ENCODE measurements around the gene CRYBB2. TPM values are rescaled to one million over a fixed set of nuclear protein-coding genes. Genes with fewer than 3 reads are reported as not detected.

Gene CRYBB2
- total and polyA plus RNA-seq, 2 donors (not counting 1 experiment from before 2014, with no cell fraction given): not detected

DNA sequence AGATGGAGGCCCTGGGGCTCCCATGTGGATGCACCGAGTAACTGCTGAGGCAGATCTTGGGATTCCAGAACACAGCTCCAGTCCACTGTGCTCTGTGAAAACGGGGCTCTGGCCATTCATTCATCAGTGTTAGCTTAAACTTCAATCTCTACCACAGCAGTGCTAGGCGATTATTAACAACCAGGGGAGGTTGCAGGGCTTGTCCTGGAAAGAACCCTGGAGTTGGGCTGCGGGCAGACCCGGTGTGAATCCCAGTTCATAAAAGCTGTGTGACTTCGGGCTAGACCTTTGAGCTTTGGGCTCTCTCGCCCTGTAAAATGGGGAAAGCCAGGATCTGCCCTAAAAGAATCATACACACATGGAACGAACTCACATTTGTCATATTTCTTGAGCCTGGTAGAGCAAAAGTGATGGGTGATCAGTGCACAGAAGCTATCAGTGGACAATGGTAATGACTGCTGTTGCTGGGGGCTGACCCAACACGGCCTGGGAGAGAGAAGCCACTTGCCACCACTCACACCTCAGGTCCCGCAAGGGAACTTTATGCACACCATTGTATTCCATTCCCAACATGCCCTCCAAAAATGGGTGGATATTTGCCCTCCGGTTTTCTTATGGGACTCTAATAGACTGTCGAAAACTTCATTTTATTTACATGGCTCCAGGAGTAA lies 35.4 kb upstream of the CRYBB2 start:
- Histone ChIP-seq H3K79me2 (ENCODE audit: control insufficient read depth, insufficient read depth, low read length) (no peaks in the 10 kb centered on the region), H3K4me1 (ENCODE audit: control insufficient read depth in 2 of 2, insufficient read depth in 2 of 2, low read length in 2 of 2) (no peaks in the 10 kb centered on the region), H3K36me3 (replicated peaks in 1 of 2; ENCODE audit: control extremely low read depth in 1 of 2, control insufficient read depth in 1 of 2, extremely low read depth in 1 of 2, insufficient read depth in 2 of 2, low read length in 1 of 2) (no peaks in the 10 kb centered on the region), H2AFZ (ENCODE audit: insufficient read depth, low read depth, low read length, poor library complexity, severe bottlenecking) (no peak overlapping the region), H3K27ac (ENCODE audit: low read length in 2 of 2) (no peak overlapping the region), H3K4me2 (replicated peaks; ENCODE audit: low read depth, low read length, poor library complexity, severe bottlenecking) (no peak overlapping the region), H3K4me3 (ENCODE audit: control extremely low read depth in 1 of 5, extremely low read depth in 1 of 5, insufficient read depth in 1 of 5, low read depth in 2 of 5, low read length in 4 of 5) (no peak overlapping the region), H3K27me3 (replicated peaks in 1 of 4; ENCODE audit: control extremely low read depth in 1 of 4, control insufficient read depth in 3 of 4, insufficient read depth in 4 of 4, low read length in 3 of 4) (no peaks in the 10 kb centered on the region), H3K9me3 (ENCODE audit: control extremely low read depth in 1 of 3, control insufficient read depth in 2 of 3, insufficient read depth in 1 of 3, low read length in 2 of 3) (peaks cover 0 to 13% (median 5%) of the 10 kb centered on the region in 3 donors), H4K20me1 (ENCODE audit: control insufficient read depth, insufficient read depth, low read length, poor library complexity, severe bottlenecking) (no peaks in the 10 kb centered on the region), H3K9ac (ENCODE audit: low read length) (no peak overlapping the region)
- ChIA-PET POLR2A (no interaction called here), CTCF (interaction anchor here (3.7 kb wide), 1 partner anchor 18 kb away, joined by 16 read pairs; no protein-coding TSS in a partner anchor)
- Mint-ChIP-seq H3K4me1 (no peaks in the 10 kb centered on the region), H3K27ac (no peak overlapping the region), H3K27me3 (peaks cover 7% of the 10 kb centered on the region), H3K4me3 (no peak overlapping the region), H3K9me3 (ENCODE audit: insufficient read depth) (peaks cover 8% of the 10 kb centered on the region)
- intact Hi-C loops (cut with micrococcal nuclease): no loop called here
- no peak for DNase-seq
- TF ChIP-seq EZH2 (IDR thresholded peaks at IDR 0.05; ENCODE audit: borderline replicate concordance, insufficient read depth, low read depth, low read length, poor library complexity, severe bottlenecking): no peak
- TF ChIP-seq, protein P1, sequence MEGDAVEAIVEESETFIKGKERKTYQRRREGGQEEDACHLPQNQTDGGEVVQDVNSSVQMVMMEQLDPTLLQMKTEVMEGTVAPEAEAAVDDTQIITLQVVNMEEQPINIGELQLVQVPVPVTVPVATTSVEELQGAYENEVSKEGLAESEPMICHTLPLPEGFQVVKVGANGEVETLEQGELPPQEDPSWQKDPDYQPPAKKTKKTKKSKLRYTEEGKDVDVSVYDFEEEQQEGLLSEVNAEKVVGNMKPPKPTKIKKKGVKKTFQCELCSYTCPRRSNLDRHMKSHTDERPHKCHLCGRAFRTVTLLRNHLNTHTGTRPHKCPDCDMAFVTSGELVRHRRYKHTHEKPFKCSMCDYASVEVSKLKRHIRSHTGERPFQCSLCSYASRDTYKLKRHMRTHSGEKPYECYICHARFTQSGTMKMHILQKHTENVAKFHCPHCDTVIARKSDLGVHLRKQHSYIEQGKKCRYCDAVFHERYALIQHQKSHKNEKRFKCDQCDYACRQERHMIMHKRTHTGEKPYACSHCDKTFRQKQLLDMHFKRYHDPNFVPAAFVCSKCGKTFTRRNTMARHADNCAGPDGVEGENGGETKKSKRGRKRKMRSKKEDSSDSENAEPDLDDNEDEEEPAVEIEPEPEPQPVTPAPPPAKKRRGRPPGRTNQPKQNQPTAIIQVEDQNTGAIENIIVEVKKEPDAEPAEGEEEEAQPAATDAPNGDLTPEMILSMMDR (IDR thresholded peaks at IDR 0.05): no peak
- 91% methylated on average over 7 of the region's 12 CpGs for WGBS (ENCODE audit: insufficient coverage)
- no peak for ATAC-seq (ENCODE audit: low read depth)

DNA sequence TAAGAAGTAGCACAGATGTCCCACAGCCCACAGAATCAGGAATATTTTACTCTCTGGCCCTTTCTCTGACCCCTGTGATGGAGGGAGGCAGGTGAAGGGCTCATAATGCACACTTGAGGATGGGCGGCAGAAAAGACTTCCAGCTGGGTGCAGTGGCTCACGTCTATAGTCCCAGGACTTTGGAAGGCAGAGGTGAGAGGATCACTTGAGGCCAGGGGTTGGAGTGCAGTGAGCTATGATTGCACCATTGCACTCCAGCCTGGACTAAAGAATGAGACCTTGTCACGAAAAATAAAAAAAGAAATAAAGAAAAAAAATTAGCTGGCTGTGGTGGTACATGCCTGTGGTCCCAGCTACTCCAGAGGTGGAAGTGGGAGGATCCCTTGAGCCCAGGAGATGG lies 33.3 kb upstream of the CRYBB2 start:
- Histone ChIP-seq H3K36me3 (replicated peaks in 1 of 2; ENCODE audit: control extremely low read depth in 1 of 2, control insufficient read depth in 1 of 2, extremely low read depth in 1 of 2, insufficient read depth in 2 of 2, low read length in 1 of 2) (no peaks in the 10 kb centered on the region), H3K4me1 (ENCODE audit: control insufficient read depth in 2 of 2, insufficient read depth in 2 of 2, low read length in 2 of 2) (no peaks in the 10 kb centered on the region), H3K27me3 (replicated peaks in 1 of 4; ENCODE audit: control extremely low read depth in 1 of 4, control insufficient read depth in 3 of 4, insufficient read depth in 4 of 4, low read length in 3 of 4) (no peaks in the 10 kb centered on the region), H3K4me3 (ENCODE audit: control extremely low read depth in 1 of 5, extremely low read depth in 1 of 5, insufficient read depth in 1 of 5, low read depth in 2 of 5, low read length in 4 of 5) (no peak overlapping the region), H2AFZ (ENCODE audit: insufficient read depth, low read depth, low read length, poor library complexity, severe bottlenecking) (no peak overlapping the region), H3K9me3 (ENCODE audit: control extremely low read depth in 1 of 3, control insufficient read depth in 2 of 3, insufficient read depth in 1 of 3, low read length in 2 of 3) (peaks cover 0 to 2% (median 0%) of the 10 kb centered on the region in 3 donors), H3K79me2 (ENCODE audit: control insufficient read depth, insufficient read depth, low read length) (no peaks in the 10 kb centered on the region), H3K27ac (ENCODE audit: low read length in 2 of 2) (no peak overlapping the region), H4K20me1 (ENCODE audit: control insufficient read depth, insufficient read depth, low read length, poor library complexity, severe bottlenecking) (no peaks in the 10 kb centered on the region), H3K9ac (ENCODE audit: low read length) (no peak overlapping the region), H3K4me2 (replicated peaks; ENCODE audit: low read depth, low read length, poor library complexity, severe bottlenecking) (no peak overlapping the region)
- no peaks in the 10 kb centered on the region for H3K4me1 Mint-ChIP-seq
- DNase-seq (no peak), ATAC-seq (ENCODE audit: low read depth) (no peak)
- CTCF ChIA-PET: interaction anchor here (3.7 kb wide), 1 partner anchor 16 kb away, joined by 16 read pairs; no protein-coding TSS in a partner anchor
- POLR2A ChIA-PET: no interaction called here
- no peak overlapping the region for H3K27ac Mint-ChIP-seq
- H3K4me3 Mint-ChIP-seq: no peak overlapping the region
- intact Hi-C loops (cut with micrococcal nuclease): no loop called here
- WGBS (ENCODE audit: insufficient coverage): 80% methylated on average over 3 of the region's 3 CpGs
- TF ChIP-seq, protein P1 (IDR thresholded peaks at IDR 0.05): no peak
- no peak for TF ChIP-seq EZH2 (IDR thresholded peaks at IDR 0.05; ENCODE audit: borderline replicate concordance, insufficient read depth, low read depth, low read length, poor library complexity, severe bottlenecking)
- H3K27me3 Mint-ChIP-seq: peaks cover 9% of the 10 kb centered on the region
- no peaks in the 10 kb centered on the region for H3K9me3 Mint-ChIP-seq (ENCODE audit: insufficient read depth)
